Nucleus accumbens (tissue), 56 donors: ENCODE data around the gene GPRIN2.

Source experiments
- DNase-seq, 56 donors: peaks; one replicate each; lab custom pipeline; 2025; lab: John Stamatoyannopoulos, UW

The GPRIN2 gene

GRCh38 chr10:46550076-46550790 is 6.2 kb downstream of the GPRIN2 start:
- no peak for DNase-seq

- no peak for DNase-seq
Measured at GRCh38 chr10:46549171-46550075, 7.0 kb downstream of the GPRIN2 start.

- no peak for DNase-seq
Measured at GRCh38 chr10:46548498-46549090, 7.9 kb downstream of the GPRIN2 start.

GRCh38 chr10:46547541-46548497 is 8.6 kb downstream of the GPRIN2 start:
- no peak for DNase-seq

- no peak for DNase-seq
Measured at GRCh38 chr10:46546591-46547540, 9.6 kb downstream of the GPRIN2 start.

GRCh38 chr10:46545861-46546590 is 10.4 kb downstream of the GPRIN2 start:
- DNase-seq = no peak

GRCh38 chr10:46544989-46545791 is 11.3 kb downstream of the GPRIN2 start:
- DNase-seq = no peak

- no peak for DNase-seq
Measured at GRCh38 chr10:46543466-46544377, 12.7 kb downstream of the GPRIN2 start.

GRCh38 chr10:46542567-46543465 is 13.6 kb downstream of the GPRIN2 start:
- DNase-seq = no peak

GRCh38 chr10:46541735-46542566 is 14.5 kb downstream of the GPRIN2 start:
- no peak for DNase-seq

GRCh38 chr10:46541017-46541661 is 15.3 kb downstream of the GPRIN2 start:
- peak in 1 of 56 donors; percentile 17 for DNase-seq

- no peak for DNase-seq
Measured at GRCh38 chr10:46540412-46541016, 15.9 kb downstream of the GPRIN2 start.

- DNase-seq = no peak
Measured at GRCh38 chr10:46539596-46540411, 16.7 kb downstream of the GPRIN2 start.
